Measurements from ENCODE around the gene EFHD2. TPM values are rescaled to one million over a fixed set of nuclear protein-coding genes. Genes with fewer than 3 reads are reported as not detected.

EFHD2 gene
- total and polyA plus RNA-seq, 2 of the 8 experiments (the other 6 are each of a cell fraction or from before 2014, with no cell fraction given), result 24.4 to 25.1 TPM

GRCh38 chr1:15424981-15425380 lies 15.3 kb downstream of the EFHD2 start:
- whole genome bisulfite sequencing, 2 experiments (ENCODE audit: extremely low coverage in 1 of 2, insufficient coverage in 1 of 2, insufficient read length in 1 of 2, insufficient replicate concordance in 2 of 2, low coverage in 1 of 2, low lambda C conversion rate in 2 of 2, missing lambda C conversion rate in 1 of 2), result 83% methylated on average over 5 of the region's 5 CpGs; no CpG with 5 or more reads in 1 of the 2 experiments
- CTCF ChIA-PET (ENCODE audit: partially characterized antibody), result interaction anchor here (0.7 to 16.9 kb wide), 7 partner anchors 9 to 696 kb away, joined by 3 to 170 read pairs (median 4); no protein-coding TSS in a partner anchor
- FAIRE-seq, result no peak
- TF ChIP-seq MAFK (IDR thresholded peaks at IDR 0.05; ENCODE audit: low read depth, low read length) (no peak), CBX5 (IDR thresholded peaks at IDR 0.05; ENCODE audit: low read depth, low read length) (no peak), ASH2L (IDR thresholded peaks at IDR 0.05; ENCODE audit: low read length) (no peak), EGR1 (IDR thresholded peaks at IDR 0.05; ENCODE audit: borderline replicate concordance, low read depth, low read length) (no peak), GTF2F1 (IDR thresholded peaks at IDR 0.05; ENCODE audit: borderline replicate concordance, low read depth, low read length) (no peak), TEAD4 (IDR thresholded peaks at IDR 0.05; ENCODE audit: low read depth, low read length) (no peak), BACH1 (IDR thresholded peaks at IDR 0.05; ENCODE audit: low read length) (no peak)

More at GRCh38 chr1:15424981-15425380, 15.3 kb downstream of the EFHD2 start:
- H3K4me3 ChIP-seq (ENCODE audit: extremely low read depth in 1 of 4, insufficient read depth in 2 of 4, low read depth in 3 of 4, low read length in 4 of 4), result no peak overlapping the region
- no peak for DNase-seq (ENCODE audit: low read depth in 1 of 2, low spot score in 2 of 2)
- H3K4me2 ChIP-seq (ENCODE audit: insufficient read depth in 1 of 2, low read depth in 2 of 2, low read length in 2 of 2), result no peak overlapping the region
- peaks cover 0 to 7% (median 3%) of the 10 kb centered on the region in 4 experiments; a peak in 3 of 7 replicates for H3K4me1 ChIP-seq (replicated peaks in 1 of 4; ENCODE audit: control insufficient read depth in 3 of 4, insufficient read depth in 4 of 4, low read length in 3 of 4)
- H2BK15ac ChIP-seq (ENCODE audit: low read length), result no peak overlapping the region
- H3K36me3 ChIP-seq (ENCODE audit: control insufficient read depth in 2 of 4, insufficient read depth in 4 of 4, low read length in 3 of 4), result no peaks in the 10 kb centered on the region; a peak in 2 of 8 replicates
- no peaks in the 10 kb centered on the region for H3K23me2 ChIP-seq (ENCODE audit: low read depth, low read length)
- no peak overlapping the region for H2BK120ac ChIP-seq (replicated peaks; ENCODE audit: low read depth, low read length)
- no peak overlapping the region for H3K4ac ChIP-seq (replicated peaks; ENCODE audit: insufficient read length, low read depth, low read length)
- H2BK12ac ChIP-seq (ENCODE audit: low read depth, low read length), result no peak overlapping the region
- no peak overlapping the region for H4K5ac ChIP-seq (ENCODE audit: insufficient read length, low read depth, low read length)
- no peaks in the 10 kb centered on the region for H3K79me1 ChIP-seq (ENCODE audit: low read depth, low read length)
- H4K8ac ChIP-seq (ENCODE audit: extremely low read depth, insufficient read depth, low read length), result no peak overlapping the region
- H3K18ac ChIP-seq (ENCODE audit: extremely low read depth, low read length), result no peak overlapping the region
- no peak overlapping the region for H3K23ac ChIP-seq (ENCODE audit: insufficient read length)
- H3K9ac ChIP-seq (replicated peaks in 1 of 4; ENCODE audit: extremely low read depth in 1 of 4, low read depth in 3 of 4, low read length in 3 of 4), result no peak overlapping the region
- H3K27me3 ChIP-seq (replicated peaks in 1 of 4; ENCODE audit: control insufficient read depth in 3 of 4, extremely low read depth in 1 of 4, insufficient read depth in 3 of 4, low read length in 3 of 4), result no peaks in the 10 kb centered on the region; a peak in 1 of 7 replicates
- no peaks in the 10 kb centered on the region for H3K79me2 ChIP-seq (ENCODE audit: control insufficient read depth in 1 of 2, insufficient read depth in 2 of 2, low read length in 2 of 2)
- H3K9me3 ChIP-seq (ENCODE audit: insufficient read depth in 2 of 2, low read depth in 1 of 2, low read length in 1 of 2), result no peaks in the 10 kb centered on the region
- H4K91ac ChIP-seq (replicated peaks; ENCODE audit: insufficient read length, low read length), result no peak overlapping the region
- H2BK20ac ChIP-seq (ENCODE audit: low read length), result no peak overlapping the region
- no peak overlapping the region for H3K27ac ChIP-seq (ENCODE audit: low read depth, low read length)
- POLR2A ChIA-PET (ENCODE audit: partially characterized antibody), result interaction anchor here (0.5 kb wide), 1 partner anchor 99 kb away, joined by 4 read pairs; the partner anchor contains the start of gene CASP9
- no peak overlapping the region for H2BK5ac ChIP-seq (ENCODE audit: low read depth, low read length)
- H3K56ac ChIP-seq (replicated peaks; ENCODE audit: insufficient read length, low read depth, low read length), result no peak overlapping the region
- no peak overlapping the region for H2AK5ac ChIP-seq (ENCODE audit: low read depth, low read length)
- H2AFZ ChIP-seq (ENCODE audit: low read length), result no peak overlapping the region
- no peak overlapping the region for H3K14ac ChIP-seq (ENCODE audit: insufficient read length)
- peaks cover 3 to 5% of the 10 kb centered on the region in 2 experiments for H4K20me1 ChIP-seq (replicated peaks in 1 of 2; ENCODE audit: control insufficient read depth in 1 of 2, insufficient read depth in 2 of 2, low read length in 2 of 2)

Measured in H1 (cell line).